K562 (cell line): Measurements from ENCODE around the gene CDIPT. TPM values are rescaled to one million over a fixed set of nuclear protein-coding genes. Genes with fewer than 3 reads are reported as not detected.

Source experiments
- ATAC-seq: fragments of 200-7000 bp; cut with Tn5 transposase; 3 replicates; pipeline ENCODE4 v1.9.1; 2020; ENCODE audit warnings: moderate library complexity
- BruUV-seq: library from RNA; stranded (reverse); fragments of 400-500 nt; replicated peaks from 2 replicates; lab custom pipeline; 2021; lab: Mats Ljungman, UMichigan
- CTCF ChIA-PET: fragments of 300-600 bp; formaldehyde crosslinking; extraction: SDS; loops from one replicate; lab custom pipeline; 2021; ENCODE audit warnings: low intra/inter-chr PET ratio; lab: Yijun Ruan, JAX
- POLR2A ChIA-PET: fragments of 300-600, 350-650 bp; sonication (Branson Sonifier 250); formaldehyde crosslinking; extraction: SDS; loops from one replicate; lab custom pipeline; 2021; ENCODE audit warnings: antibody characterized with exemption, inconsistent platforms; lab: Yijun Ruan, JAX
- DNase-seq, 4 experiments: peaks; one replicate each; pipeline versions ENCODE4 v3.0.0 to v3.0.0-alpha.2; 2011 to 2018; ENCODE audit warnings: low spot score in 3 of 4, mixed read lengths in 3 of 4; ENCODE audit errors: extremely low read depth in 1 of 4
- FAIRE-seq: peaks from 2 replicates; lab custom pipeline; 2011; peaks lifted over from hg19 to GRCh38; lab: Jason Lieb, UNC
- H2AFZ ChIP-seq: 2 replicates; pipeline ENCODE4 v1.6.0; 2011; ENCODE audit warnings: low read depth, low read length, control low read depth, inconsistent platforms
- H3K27ac ChIP-seq: fragments of 200-600 bp; 3 replicates; pipeline ENCODE4 v1.8.0; 2011; ENCODE audit warnings: low read depth, mild to moderate bottlenecking, control low read depth, inconsistent platforms, low read length, moderate library complexity, mixed read lengths; ENCODE audit errors: extremely low read depth
- H3K27me3 ChIP-seq, 2 experiments: fragments of 300-600 bp in 1 of 2; 2 replicates in 1 of 2; 3 replicates in 1 of 2; pipeline versions ENCODE4 v1.6.0 to v1.8.0; 2011; ENCODE audit warnings: inconsistent platforms in 2 of 2, low read length in 2 of 2, mild to moderate bottlenecking in 1 of 2, mixed read lengths in 1 of 2, moderate library complexity in 1 of 2; ENCODE audit not compliant: control insufficient read depth in 2 of 2, insufficient read depth in 2 of 2
- H3K36me3 ChIP-seq: fragments of 300-600 bp; 3 replicates; pipeline ENCODE4 v1.8.0; 2011; ENCODE audit warnings: mild to moderate bottlenecking, low read length, inconsistent platforms; ENCODE audit not compliant: control insufficient read depth, insufficient read depth
- H3K4me1 ChIP-seq, 2 experiments: fragments of 200-600 bp in 1 of 2; replicated peaks in 1 of 2; 2 replicates in 1 of 2; 3 replicates in 1 of 2; pipeline versions ENCODE4 v1.5.1 to v1.8.0; 2011; ENCODE audit warnings: inconsistent platforms in 2 of 2, low read length in 2 of 2, mild to moderate bottlenecking in 1 of 2, mixed read lengths in 1 of 2, moderate library complexity in 1 of 2; ENCODE audit not compliant: control insufficient read depth in 2 of 2, insufficient read depth in 2 of 2
- H3K4me2 ChIP-seq: 2 replicates; pipeline ENCODE4 v1.6.1; 2011; ENCODE audit warnings: low read length, control low read depth, inconsistent platforms, mixed read lengths; ENCODE audit not compliant: insufficient read depth
- H3K4me3 ChIP-seq: fragments of 200-600 bp; sonication (generic), shearing (Covaris generic); 2 replicates; pipeline ENCODE4 v1.5.1; 2016; ENCODE audit warnings: control low read depth, inconsistent platforms
- H3K79me2 ChIP-seq: fragments of 200-600 bp; 3 replicates; pipeline ENCODE4 v1.8.0; 2011; ENCODE audit warnings: low read length, inconsistent platforms; ENCODE audit not compliant: control insufficient read depth, insufficient read depth
- H3K9ac ChIP-seq, 2 experiments: 2 replicates each; pipeline versions ENCODE4 v1.6.0 to v1.6.1; 2011; ENCODE audit warnings: low read depth in 2 of 2, low read length in 2 of 2, control low read depth in 1 of 2, inconsistent platforms in 1 of 2, mild to moderate bottlenecking in 1 of 2, mixed read lengths in 1 of 2; ENCODE audit not compliant: insufficient read depth in 1 of 2
- H3K9me1 ChIP-seq: one replicate; pipeline ENCODE4 v1.6.0; 2011; ENCODE audit warnings: inconsistent platforms, mild to moderate bottlenecking, low read length, moderate library complexity; ENCODE audit not compliant: control insufficient read depth, insufficient read depth
- H3K9me3 ChIP-seq: replicated peaks from 2 replicates; pipeline ENCODE4 v1.5.1; 2011; ENCODE audit warnings: low read depth, low read length, inconsistent platforms; ENCODE audit not compliant: control insufficient read depth, insufficient read depth
- H4K20me1 ChIP-seq: replicated peaks from 2 replicates; pipeline ENCODE4 v1.6.1; 2011; ENCODE audit warnings: low read length, inconsistent platforms, mixed read lengths; ENCODE audit not compliant: control insufficient read depth, insufficient read depth
- ASH1L ChIP-seq: fragments of 450-650 bp; IDR thresholded peaks from 2 replicates; pipeline ENCODE4 v1.6.1; 2018; ENCODE audit warnings: borderline replicate concordance, mild to moderate bottlenecking, low read depth; ENCODE audit not compliant: partially characterized antibody
- MCM3 ChIP-seq: fragments of 450-650 bp; IDR thresholded peaks from 2 replicates; pipeline ENCODE4 v1.6.1; 2016
- RAD21 ChIP-seq, 2 experiments: fragments of 250-450 bp in 1 of 2; fragments of 450-650 bp in 1 of 2; sonication (Bioruptor Pico) in 1 of 2; formaldehyde crosslinking in 1 of 2; IDR thresholded peaks in 1 of 2; conservative IDR thresholded peaks in 1 of 2; 2 replicates each; pipeline versions ENCODE4 v1.4.0 to v1.8.0; 2020 to 2022; ENCODE audit warnings: mild to moderate bottlenecking in 2 of 2, moderate library complexity in 1 of 2
- RBM14 ChIP-seq: fragments of 200-400 bp; formaldehyde crosslinking; IDR thresholded peaks from 2 replicates; pipeline ENCODE4 v1.6.1; 2018; ENCODE audit warnings: low read depth, mild to moderate bottlenecking, low read length, moderate library complexity, borderline replicate concordance; ENCODE audit not compliant: insufficient read depth
- RBM39 ChIP-seq: fragments of 200-400 bp; formaldehyde crosslinking; optimal IDR thresholded peaks from 2 replicates; pipeline ENCODE3; 2018; ENCODE audit warnings: low read depth, low read length
- SAP30 ChIP-seq: fragments of 200-600 bp; sonication (generic); IDR thresholded peaks from 2 replicates; pipeline ENCODE4 v1.6.1; 2012; ENCODE audit warnings: borderline replicate concordance, low read depth, mild to moderate bottlenecking, moderate library complexity, low read length, control low read depth, inconsistent platforms; ENCODE audit not compliant: insufficient read depth, poor library complexity, severe bottlenecking
- ZNF830 ChIP-seq: fragments of 250-450 bp; sonication (Bioruptor Pico); IDR thresholded peaks from 2 replicates; pipeline ENCODE4 v1.5.0; 2021; ENCODE audit warnings: mild to moderate bottlenecking
- WGBS: fragments of 100-300 bp; shearing (Covaris generic); methylation state at CpG from one replicate; pipeline ENCODE4 v1.1.6; 2016; ENCODE audit warnings: low coverage, mixed read lengths; ENCODE audit not compliant: insufficient coverage; ENCODE audit errors: missing lambda C conversion rate; 5-methylcytosine and 5-hydroxymethylcytosine counted together
- in situ Hi-C: fragments of 300-500 bp; cut with MboI; formaldehyde crosslinking; loops from 4 replicates; pipeline ENCODE4 v1.15.0; 2018; ENCODE audit warnings: inconsistent platforms, mixed read lengths
- intact Hi-C: fragments of 100-400 bp; cut with micrococcal nuclease; formaldehyde crosslinking; loops from 2 replicates; pipeline ENCODE4 v1.14.2; 2022
- polyA plus RNA-seq, 8 experiments: library from polyadenylated mRNA; depleted of rRNA in 4 of 8; stranded (reverse) in 5 of 8; unstranded in 3 of 8; fragments of >200 nt; fragmentation: Nextera tagmentation in 2 of 8; fragmentation: Illumina TruSeq in 1 of 8; extraction: Ambion mirVana in 2 of 8; extraction: Trizol in 1 of 8; gene quantifications; 2 replicates each; pipeline versions ENCODE4 v1.2.1 to v1.2.3, GENCODE V29; 2011 to 2014; ENCODE audit warnings: inconsistent platforms in 1 of 8, missing spikeins in 1 of 8
- total RNA-seq, 7 experiments: library from RNA; depleted of rRNA in 6 of 7; stranded (reverse); fragments of >200 nt in 6 of 7; fragmentation: Illumina TruSeq in 2 of 7; extraction: Trizol in 2 of 7; gene quantifications; 2 replicates each; pipeline versions ENCODE4 v1.2.1 to v1.2.3, GENCODE V29; 2011 to 2021; ENCODE audit warnings: low replicate concordance in 1 of 7
- TF ChIP-seq, protein P1 (sequence below): sonication (generic); formaldehyde crosslinking; IDR thresholded peaks from 2 replicates; pipeline ENCODE4 v1.8.1; 2022; ENCODE audit warnings: missing genetic modification reagents
- TF ChIP-seq, protein P2 (sequence below), 2 experiments: fragments of 450-650 bp; formaldehyde crosslinking in 1 of 2; IDR thresholded peaks; 2 replicates each; pipeline versions ENCODE4 v1.4.0 to v1.6.1; 2014 to 2020; ENCODE audit warnings: mild to moderate bottlenecking in 2 of 2, borderline replicate concordance in 1 of 2, low read depth in 1 of 2
- TF ChIP-seq, protein P3 (sequence below): fragments of 250-450 bp; sonication (Bioruptor Pico); IDR thresholded peaks from 2 replicates; pipeline ENCODE4 v1.8.0; 2021; ENCODE audit warnings: borderline replicate concordance, mild to moderate bottlenecking, moderate library complexity; ENCODE audit not compliant: poor library complexity, severe bottlenecking

The CDIPT gene
- total and polyA plus RNA-seq, 9 of the 15 experiments (the other 6 are each of a cell fraction or from before 2014, with no cell fraction given) = 1.3 to 37.0 (median 23.0) TPM

DNA sequence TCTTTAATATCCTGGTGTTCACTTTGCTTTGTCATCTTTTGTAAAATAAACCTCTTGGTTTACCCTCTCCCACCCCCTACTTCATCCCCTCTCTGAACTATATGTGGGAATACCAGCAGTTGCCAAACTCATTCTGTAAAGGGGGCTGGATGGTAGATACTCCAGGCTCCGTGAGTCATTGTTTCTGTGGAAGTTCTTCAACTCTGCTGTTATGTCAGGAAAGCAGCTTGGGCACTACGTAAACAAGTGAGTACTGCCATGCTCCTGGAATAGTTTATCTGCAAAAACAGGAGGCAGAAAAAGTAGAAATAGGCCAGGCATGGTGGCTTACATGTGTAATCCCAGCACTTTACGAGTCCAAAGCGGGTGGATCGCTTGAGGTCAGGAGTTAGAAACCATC lies 25.2 kb downstream of the CDIPT start:
- Histone ChIP-seq H3K4me2 (no peak overlapping the region), H3K36me3 (no peaks in the 10 kb centered on the region), H2AFZ (no peak overlapping the region), H3K27me3 (0 out of 5 replicates have a peak, but pooled peaks cover 0 to 4% of the 10 kb centered on the region in 2 experiments), H3K4me1 (peaks cover 0 to 23% of the 10 kb centered on the region in 2 experiments; a peak in 2 of 5 replicates), H4K20me1 (no peaks in the 10 kb centered on the region), H3K9me3 (no peaks in the 10 kb centered on the region), H3K4me3 (no peak overlapping the region), H3K79me2 (no peaks in the 10 kb centered on the region), H3K9me1 (no peaks in the 10 kb centered on the region), H3K9ac (no peak overlapping the region), H3K27ac (no peak overlapping the region)
- DNase-seq (no peak), ATAC-seq (no peak), FAIRE-seq (no peak)
- no TSS peak for BruUV-seq
- 44% methylated on average over 5 of the region's 5 CpGs for WGBS
- ChIA-PET CTCF (no interaction called here), POLR2A (interaction anchor here (0.6 to 0.9 kb wide), 2 partner anchors 11 to 22 kb away, joined by 3 to 6 read pairs; partner anchors contain the start of gene PAGR1)
- TF ChIP-seq, protein P1, sequence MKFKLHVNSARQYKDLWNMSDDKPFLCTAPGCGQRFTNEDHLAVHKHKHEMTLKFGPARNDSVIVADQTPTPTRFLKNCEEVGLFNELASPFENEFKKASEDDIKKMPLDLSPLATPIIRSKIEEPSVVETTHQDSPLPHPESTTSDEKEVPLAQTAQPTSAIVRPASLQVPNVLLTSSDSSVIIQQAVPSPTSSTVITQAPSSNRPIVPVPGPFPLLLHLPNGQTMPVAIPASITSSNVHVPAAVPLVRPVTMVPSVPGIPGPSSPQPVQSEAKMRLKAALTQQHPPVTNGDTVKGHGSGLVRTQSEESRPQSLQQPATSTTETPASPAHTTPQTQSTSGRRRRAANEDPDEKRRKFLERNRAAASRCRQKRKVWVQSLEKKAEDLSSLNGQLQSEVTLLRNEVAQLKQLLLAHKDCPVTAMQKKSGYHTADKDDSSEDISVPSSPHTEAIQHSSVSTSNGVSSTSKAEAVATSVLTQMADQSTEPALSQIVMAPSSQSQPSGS (CRISPR knock-in tag) = no peak
- TF ChIP-seq, protein P2, sequence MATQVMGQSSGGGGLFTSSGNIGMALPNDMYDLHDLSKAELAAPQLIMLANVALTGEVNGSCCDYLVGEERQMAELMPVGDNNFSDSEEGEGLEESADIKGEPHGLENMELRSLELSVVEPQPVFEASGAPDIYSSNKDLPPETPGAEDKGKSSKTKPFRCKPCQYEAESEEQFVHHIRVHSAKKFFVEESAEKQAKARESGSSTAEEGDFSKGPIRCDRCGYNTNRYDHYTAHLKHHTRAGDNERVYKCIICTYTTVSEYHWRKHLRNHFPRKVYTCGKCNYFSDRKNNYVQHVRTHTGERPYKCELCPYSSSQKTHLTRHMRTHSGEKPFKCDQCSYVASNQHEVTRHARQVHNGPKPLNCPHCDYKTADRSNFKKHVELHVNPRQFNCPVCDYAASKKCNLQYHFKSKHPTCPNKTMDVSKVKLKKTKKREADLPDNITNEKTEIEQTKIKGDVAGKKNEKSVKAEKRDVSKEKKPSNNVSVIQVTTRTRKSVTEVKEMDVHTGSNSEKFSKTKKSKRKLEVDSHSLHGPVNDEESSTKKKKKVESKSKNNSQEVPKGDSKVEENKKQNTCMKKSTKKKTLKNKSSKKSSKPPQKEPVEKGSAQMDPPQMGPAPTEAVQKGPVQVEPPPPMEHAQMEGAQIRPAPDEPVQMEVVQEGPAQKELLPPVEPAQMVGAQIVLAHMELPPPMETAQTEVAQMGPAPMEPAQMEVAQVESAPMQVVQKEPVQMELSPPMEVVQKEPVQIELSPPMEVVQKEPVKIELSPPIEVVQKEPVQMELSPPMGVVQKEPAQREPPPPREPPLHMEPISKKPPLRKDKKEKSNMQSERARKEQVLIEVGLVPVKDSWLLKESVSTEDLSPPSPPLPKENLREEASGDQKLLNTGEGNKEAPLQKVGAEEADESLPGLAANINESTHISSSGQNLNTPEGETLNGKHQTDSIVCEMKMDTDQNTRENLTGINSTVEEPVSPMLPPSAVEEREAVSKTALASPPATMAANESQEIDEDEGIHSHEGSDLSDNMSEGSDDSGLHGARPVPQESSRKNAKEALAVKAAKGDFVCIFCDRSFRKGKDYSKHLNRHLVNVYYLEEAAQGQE (IDR thresholded peaks at IDR 0.05; ENCODE audit: borderline replicate concordance) = no peak
- TF ChIP-seq, protein P2 (CRISPR knock-in tag; IDR thresholded peaks at IDR 0.05; ENCODE audit: low read depth) = no peak
- TF ChIP-seq RBM39 = no peak
- TF ChIP-seq RBM14 = no peak
- no peak for TF ChIP-seq MCM3
- no peak for TF ChIP-seq ASH1L
- no peak for TF ChIP-seq ZNF830
- no peak for TF ChIP-seq RAD21 (CRISPR knock-in tag; conservative IDR thresholded peaks at IDR 0.05 in 1 of 2, IDR thresholded peaks at IDR 0.05 in 1 of 2)
- no peak for TF ChIP-seq SAP30
- TF ChIP-seq, protein P3, sequence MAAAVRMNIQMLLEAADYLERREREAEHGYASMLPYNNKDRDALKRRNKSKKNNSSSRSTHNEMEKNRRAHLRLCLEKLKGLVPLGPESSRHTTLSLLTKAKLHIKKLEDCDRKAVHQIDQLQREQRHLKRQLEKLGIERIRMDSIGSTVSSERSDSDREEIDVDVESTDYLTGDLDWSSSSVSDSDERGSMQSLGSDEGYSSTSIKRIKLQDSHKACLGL = no peak
- in situ Hi-C loops (no loop called here), intact Hi-C loops (no loop called here)
